ENCODE data around the gene MRPL10.

Gene MRPL10

DNA sequence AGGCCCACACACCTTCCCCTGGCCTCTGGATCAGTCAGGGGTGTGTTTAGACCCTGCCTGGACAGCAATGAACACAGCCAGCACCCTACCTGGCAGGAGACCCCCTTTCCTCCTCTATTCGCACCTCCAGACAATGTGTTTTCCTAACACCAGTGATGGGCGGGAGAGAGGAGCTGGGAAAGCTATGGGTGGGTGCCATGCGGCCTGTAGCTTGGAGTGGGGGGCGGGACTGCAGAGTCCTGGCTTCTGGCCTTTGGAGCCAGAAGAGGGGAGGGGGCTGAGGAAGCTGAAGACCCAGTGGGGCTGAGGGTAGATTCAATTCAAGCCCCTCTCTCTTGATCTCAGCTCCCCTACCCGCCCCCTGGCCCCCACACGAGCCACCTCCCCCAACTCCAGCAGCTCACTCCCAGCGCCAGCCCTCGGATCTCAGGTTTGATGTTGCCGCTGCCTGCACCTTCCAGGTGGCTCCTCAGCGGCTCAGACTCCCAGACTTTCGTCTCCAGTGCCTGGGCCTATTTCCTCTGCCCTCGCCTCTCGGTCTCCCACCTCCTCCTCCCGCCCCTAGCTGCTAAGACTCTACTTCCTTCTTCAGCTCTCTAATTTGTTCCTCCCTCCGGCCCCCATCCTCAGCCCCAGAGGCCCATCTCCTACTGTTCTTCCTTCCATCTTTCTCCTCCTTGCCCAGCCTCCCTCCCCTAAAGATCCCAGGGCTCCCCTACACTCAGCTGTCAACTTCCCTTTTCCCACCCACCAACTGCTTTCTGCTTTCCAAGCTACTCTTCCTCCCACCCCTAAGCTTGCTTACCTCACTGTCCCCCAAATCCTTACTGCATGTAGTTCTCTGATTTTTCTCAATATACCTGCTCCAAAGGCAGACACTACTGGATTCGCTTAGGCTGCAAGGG, 26.5 kb upstream of the MRPL10 start:
- DNase-seq = no peak

- no peak for DNase-seq
Measured at GRCh38 chr17:47856830-47857229, 25.5 kb upstream of the MRPL10 start.

DNA sequence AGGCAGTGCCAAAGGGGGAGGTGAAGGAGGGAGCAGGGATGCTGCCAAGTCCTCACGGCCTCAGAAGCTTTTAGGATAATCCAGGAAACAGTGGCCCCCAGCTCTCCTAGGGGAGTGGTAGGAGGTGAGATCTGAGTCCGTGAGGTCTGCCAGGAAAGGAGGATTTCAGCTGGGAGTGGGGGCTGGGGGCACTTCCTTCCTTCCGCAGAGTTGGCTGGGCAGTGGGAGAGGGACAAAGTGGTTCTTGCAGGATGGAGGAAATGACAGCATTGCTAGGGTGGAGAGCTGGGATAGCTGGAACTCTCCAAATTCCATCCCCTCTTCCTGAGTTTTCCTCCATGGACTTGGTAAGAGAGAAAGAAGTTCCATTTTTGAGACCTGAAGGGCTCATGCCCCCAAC, 24.4 kb upstream of the MRPL10 start:
- DNase-seq = no peak

GRCh38 chr17:47853616-47854015, 22.3 kb upstream of the MRPL10 start:
- DNase-seq = no peak

GRCh38 chr17:47852113-47852949, 21.0 kb upstream of the MRPL10 start:
- no peak for DNase-seq

DNA sequence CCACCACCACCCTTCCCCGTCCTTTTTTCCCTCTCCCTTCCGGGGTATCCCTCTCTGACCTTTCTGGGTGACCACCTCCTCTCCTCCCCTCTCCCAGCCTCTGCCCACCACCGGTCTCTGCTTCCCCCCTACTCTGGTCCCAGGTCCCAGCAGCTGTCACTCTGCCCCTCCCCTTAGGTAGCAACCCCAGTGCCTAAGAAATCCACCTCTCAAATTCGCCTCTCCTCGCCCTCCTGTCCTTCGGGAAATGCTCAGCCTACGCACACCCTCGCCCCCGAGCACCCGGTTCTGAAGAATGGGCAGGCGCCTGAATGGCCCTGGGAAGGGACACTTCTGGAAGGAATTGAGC, 20.4 kb upstream of the MRPL10 start:
- no peak for DNase-seq

DNA sequence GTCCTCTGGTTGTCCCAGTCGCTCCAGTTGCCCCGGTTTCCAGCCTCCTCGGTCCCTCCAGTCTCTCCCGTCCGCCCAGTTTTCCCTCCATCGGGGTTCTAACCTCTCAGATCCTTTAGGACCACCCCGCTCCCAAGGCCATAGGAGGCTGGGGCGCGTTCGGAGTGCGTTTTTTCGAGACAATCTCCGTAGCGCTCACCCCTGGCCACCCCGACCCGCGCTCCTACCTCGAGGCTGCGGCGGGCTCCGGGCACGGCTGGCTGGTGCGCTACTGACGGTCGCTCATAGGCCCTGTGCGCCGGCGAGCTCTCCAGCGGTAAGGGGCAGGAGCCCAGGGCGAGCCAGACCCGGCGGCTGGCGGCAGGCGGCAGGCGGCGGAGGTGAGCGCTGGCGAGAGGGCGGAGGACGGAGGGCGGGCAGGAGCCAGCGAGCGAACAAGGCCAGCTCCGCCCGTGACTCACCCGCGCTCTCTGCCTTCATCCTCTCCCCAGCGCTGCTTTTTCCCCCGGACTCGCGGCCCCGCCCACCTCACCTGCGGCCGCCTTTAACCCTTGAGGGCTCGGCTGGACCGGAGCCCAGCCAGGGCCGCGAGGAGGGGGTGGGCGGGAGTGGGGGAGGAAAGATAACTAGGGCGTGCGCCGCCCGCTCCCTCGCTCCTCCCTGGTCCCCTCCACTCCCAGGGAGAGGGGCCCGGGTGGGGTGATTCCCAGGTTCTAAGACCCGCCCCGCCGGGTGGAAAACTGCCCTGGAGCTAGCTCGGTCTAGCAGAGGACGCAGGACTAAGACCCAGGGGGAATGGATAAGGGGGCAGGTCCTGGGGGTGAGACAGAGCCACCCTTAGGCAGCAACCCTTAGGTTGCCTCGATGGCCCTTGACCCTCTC, 19.6 kb upstream of the MRPL10 start, which contains the start of gene SP6:
SP6 (minus strand) TSS at position 472 of the 882 bp plus-strand sequence. CDS start 2,734 bp downstream, outside the sequence.
- DNase-seq = no peak

GRCh38 chr17:47850373-47850691, 19.0 kb upstream of the MRPL10 start:
- no peak for DNase-seq

GRCh38 chr17:47848198-47848513, 16.8 kb upstream of the MRPL10 start:
- no peak for DNase-seq

- DNase-seq = no peak
Measured at GRCh38 chr17:47847341-47848197, 16.2 kb upstream of the MRPL10 start.

GRCh38 chr17:47846716-47847340, 15.5 kb upstream of the MRPL10 start:
- DNase-seq = no peak

DNA sequence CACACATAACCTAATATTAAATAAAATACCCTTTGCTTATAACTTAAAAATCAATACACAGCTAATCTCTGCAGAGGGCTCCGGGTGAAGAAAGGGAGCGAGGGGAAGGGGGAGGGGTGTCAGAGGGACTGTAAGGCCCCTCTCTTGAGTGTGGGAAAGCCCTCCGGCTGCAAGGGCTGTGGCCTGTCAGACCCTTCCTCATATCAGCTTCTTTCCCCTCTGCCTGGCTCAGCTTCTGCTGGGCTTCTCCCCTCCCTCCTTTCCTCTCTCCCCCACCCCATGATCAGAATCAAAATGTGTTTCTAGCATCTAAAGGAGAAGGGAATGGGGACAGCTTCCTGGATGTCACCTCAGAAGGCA, 14.4 kb upstream of the MRPL10 start:
- DNase-seq = no peak

DNA sequence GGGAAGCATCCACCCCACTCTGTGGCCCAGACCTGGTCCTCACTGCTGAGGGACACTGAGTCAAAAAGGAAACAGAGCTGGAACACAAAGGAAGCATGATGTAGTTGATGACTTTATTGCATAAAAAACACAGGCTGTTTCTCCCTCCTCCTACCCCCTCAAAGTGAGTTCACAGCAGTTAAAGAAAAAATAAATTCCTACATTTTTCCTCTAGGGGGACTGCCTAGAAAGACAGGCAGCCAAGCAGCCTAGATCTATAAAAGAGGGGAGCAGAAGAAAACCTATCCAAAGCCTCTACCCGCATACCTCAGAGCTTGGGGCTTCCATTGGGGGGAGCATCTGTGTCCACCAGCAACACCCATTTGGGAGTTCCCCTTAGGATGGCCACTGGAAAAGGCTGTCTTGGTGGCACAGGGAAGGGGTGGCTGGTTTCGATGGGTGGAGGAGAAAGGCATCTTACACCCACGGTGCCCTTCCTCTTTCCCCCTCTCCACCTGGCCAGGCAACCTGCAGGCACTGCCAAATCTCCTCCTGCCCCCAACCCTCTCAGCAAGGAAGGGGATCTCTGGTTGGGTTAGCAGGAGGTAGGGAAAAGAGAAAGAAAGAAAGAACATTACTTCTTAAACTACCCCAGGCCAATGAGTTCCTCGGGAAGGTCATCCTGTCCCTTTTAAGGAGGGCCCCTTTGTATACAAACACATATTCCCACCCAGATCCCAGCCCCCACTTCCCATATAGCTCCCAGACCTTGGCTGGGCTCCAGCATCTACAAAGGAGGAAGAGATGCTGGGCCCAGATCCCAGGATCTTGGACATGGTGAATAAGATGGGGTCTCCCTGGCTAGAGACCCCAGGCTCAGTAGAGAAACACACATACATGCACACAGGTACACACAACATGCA, 13.7 kb upstream of the MRPL10 start:
- DNase-seq = no peak

DNA sequence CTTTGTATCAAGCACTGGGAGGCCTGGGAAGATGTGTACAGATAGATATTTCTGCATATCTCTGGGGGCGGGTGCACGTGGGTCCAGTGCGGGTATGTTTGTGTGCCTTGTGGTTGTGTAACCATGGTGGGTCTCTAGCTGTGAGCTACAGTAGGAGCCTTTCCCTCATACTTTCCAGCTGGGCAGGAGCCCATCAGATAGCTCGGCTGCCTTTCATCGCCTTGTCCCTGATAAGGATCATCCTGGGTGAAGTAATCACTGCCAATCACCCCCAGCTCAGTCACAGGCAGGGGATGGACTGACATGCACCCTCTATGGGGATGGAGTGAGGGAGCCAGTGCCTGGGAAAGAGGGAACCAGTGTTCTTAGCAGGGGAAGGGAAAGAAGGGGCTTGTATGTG, 12.9 kb upstream of the MRPL10 start:
- DNase-seq = no peak

DNA sequence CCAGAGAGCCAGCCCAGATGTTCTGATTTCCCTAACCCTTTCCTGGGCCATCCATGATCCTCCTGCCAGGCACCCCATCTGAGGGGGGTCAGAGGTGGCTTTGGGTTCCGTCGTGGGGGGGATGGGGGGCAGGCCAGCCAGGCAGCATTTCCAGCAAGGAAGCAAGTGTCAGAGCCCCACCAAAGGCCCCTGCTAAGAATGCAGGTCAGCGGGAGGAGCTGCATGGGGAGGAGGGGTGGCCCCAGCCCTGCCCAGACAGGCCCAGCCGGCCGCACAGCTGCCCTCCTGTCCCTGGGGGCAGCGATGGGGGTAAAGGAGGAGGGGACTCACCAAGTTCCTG, 12.0 kb upstream of the MRPL10 start:
- no peak for DNase-seq

- DNase-seq = no peak
Measured at GRCh38 chr17:47841488-47842291, 10.3 kb upstream of the MRPL10 start.

DNA sequence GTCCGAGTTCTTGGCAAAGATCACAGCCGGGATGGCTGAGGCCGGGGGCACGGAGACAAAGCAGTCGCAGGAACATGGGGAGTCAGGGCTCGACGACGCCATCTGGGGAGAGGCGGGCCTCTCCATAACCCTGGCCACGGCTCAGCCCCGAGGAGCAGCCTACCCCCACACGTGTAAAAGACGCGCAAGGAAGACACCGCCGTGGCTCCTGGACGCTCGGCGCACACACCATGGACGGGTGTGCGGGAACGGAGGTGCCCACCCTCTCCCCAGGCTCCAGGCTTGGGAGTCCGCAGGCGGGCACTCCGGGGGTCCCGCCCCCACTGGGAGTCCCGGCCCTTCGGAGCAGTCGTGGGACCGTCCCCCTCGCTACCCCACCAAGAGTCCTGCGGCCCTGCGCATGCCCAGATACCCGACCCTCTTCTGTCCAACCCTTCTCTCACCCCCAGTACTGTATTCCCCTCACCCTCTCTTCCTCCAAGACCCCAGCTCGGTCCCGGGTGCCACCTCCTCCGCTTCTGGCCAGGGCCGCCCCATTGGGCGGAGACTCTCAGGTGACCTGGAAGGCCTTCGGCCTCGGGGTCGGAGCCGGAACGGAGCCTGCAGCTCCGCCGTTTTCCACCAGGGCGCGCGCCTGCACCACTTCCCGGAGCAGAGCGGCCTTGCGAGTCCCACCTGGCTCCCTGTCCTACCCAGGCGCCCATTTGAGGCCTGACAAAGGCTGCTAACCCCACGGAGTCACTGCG, 9.6 kb upstream of the MRPL10 start, which contains the start of gene SCRN2:
SCRN2 (minus strand) TSS at position 532 of the 746 bp plus-strand sequence; CDS start at position 102, 430 bp downstream.
- DNase-seq = peak; percentile 58

GRCh38 chr17:47840001-47840741, 8.8 kb upstream of the MRPL10 start:
- no peak for DNase-seq
